Dendritic cell treated with granulocyte-macrophage colony-stimulating factor and Interleukin-4, amounts not matched to agents 40 ng/mL and 50 ng/mL, for 4 days (primary cell): ENCODE data around the gene HSPB7.
"Not testable (repeated sequence)": the region's sequence is repeated elsewhere in the genome, so short reads cannot be mapped to it uniquely, and the experiment has no call there.

Experiments
- H3K27ac Mint-ChIP-seq: one replicate; pipeline ENCODE4 v1.8.0; 2022; ENCODE audit warnings: mild to moderate bottlenecking, mixed read lengths
- H3K27me3 Mint-ChIP-seq: one replicate; pipeline ENCODE4 v1.8.0; 2022; ENCODE audit warnings: mild to moderate bottlenecking, mixed read lengths
- H3K36me3 Mint-ChIP-seq: one replicate; pipeline ENCODE4 v1.8.0; 2022; ENCODE audit warnings: low read depth, mixed read lengths
- H3K4me1 Mint-ChIP-seq: one replicate; pipeline ENCODE4 v1.8.0; 2022; ENCODE audit warnings: low read depth, mixed read lengths
- H3K4me3 Mint-ChIP-seq: one replicate; pipeline ENCODE4 v1.8.0; 2022; ENCODE audit warnings: mild to moderate bottlenecking, moderate library complexity, mixed read lengths
- H3K9me3 Mint-ChIP-seq: one replicate; pipeline ENCODE4 v1.8.0; 2022; ENCODE audit warnings: mixed read lengths
- intact Hi-C: fragments of 100-400 bp; cut with micrococcal nuclease; formaldehyde crosslinking; loops from one replicate; pipeline ENCODE4 v1.15.0; 2022

HSPB7 gene

DNA sequence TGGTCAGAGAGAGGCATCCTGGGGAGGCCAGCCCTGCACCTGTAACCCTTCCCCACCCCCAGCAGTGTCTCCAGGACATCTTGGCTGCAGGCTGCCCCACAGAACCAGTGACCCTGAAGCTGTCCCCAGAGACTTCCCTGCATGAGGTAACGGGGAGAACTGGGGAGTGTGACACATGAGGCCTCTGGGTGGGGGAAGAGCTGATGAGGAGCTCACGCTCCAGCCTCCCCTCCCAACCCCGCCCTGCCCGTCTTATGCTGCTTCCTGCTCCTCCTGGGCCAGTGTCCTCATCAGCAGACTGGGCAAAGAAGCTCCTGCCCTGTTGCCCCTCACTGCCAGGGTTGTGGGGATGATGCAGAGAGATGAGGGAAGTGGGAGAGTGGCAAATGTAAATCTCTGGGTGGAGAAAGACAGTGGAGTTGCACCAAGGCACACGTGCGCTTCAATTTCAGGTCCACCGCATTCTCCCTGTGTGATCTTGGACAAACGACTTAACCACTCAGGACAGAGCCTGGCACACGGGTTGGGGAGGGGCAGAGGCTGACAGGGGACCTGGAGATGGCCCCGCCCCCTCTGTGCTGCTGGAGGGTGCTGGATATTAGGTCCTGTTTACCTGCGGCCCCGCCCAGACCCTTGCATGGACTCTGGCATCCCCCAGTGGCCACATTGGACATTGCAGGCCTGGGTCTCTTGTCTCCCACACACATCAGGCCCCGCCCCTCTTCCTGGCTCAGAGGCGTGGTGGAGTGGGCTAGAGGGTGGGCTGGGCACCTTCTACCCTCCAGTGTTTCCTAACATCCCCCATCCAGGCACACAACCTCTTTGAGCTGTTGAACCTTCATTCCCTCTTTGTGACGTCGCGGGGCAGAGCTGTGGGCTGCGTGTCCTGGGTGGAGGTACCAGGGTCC is 38.0 kb upstream of the HSPB7 start:
- H3K4me3 Mint-ChIP-seq = no peak overlapping the region
- peaks cover 8% of the 10 kb centered on the region for H3K27me3 Mint-ChIP-seq
- intact Hi-C loops = loop anchor here (1.0 kb wide), 1 partner anchor 47 kb away; no protein-coding TSS in a partner anchor
- no peaks in the 10 kb centered on the region for H3K9me3 Mint-ChIP-seq
- no peak overlapping the region for H3K27ac Mint-ChIP-seq
- peaks cover 8% of the 10 kb centered on the region for H3K4me1 Mint-ChIP-seq
- no peaks in the 10 kb centered on the region for H3K36me3 Mint-ChIP-seq

- Mint-ChIP-seq H3K27ac (no peak overlapping the region), H3K9me3 (no peaks in the 10 kb centered on the region), H3K36me3 (no peaks in the 10 kb centered on the region), H3K4me3 (no peak overlapping the region), H3K4me1 (peaks cover 8% of the 10 kb centered on the region), H3K27me3 (peaks cover 12% of the 10 kb centered on the region)
- intact Hi-C loops = no loop called here
These were observed 37.0 kb upstream of the HSPB7 start for GRCh38 chr1:16054598-16055540.

- Mint-ChIP-seq H3K27ac (no peak overlapping the region), H3K4me1 (peaks cover 9% of the 10 kb centered on the region), H3K36me3 (no peaks in the 10 kb centered on the region), H3K9me3 (no peaks in the 10 kb centered on the region), H3K27me3 (peaks cover 22% of the 10 kb centered on the region), H3K4me3 (no peak overlapping the region)
- intact Hi-C loops = no loop called here
These were observed 36.1 kb upstream of the HSPB7 start for GRCh38 chr1:16053781-16054502.

DNA sequence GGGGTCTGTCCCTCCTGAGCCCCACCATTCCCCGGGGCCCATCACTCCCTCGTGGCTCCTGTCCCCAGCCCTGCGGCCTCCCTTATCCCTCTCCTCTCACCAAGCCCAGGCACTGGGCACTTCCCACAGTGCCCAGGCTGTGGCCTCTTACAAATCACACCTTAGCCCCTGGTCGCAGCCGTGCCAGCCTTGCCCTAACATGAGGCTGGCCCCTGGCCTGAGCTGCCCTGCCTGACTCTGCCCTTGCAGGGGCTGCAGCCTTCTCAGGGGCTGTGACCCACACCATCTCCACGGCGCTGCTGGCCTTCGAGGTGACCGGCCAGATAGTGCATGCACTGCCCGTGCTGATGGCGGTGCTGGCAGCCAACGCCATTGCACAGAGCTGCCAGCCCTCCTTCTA is 34.1 kb upstream of the HSPB7 start:
- H3K36me3 Mint-ChIP-seq, H3K9me3 Mint-ChIP-seq, intact Hi-C loops, H3K27ac Mint-ChIP-seq, H3K4me3 Mint-ChIP-seq: not testable (repeated sequence)
- peaks cover 30% of the 10 kb centered on the region for H3K27me3 Mint-ChIP-seq
- peaks cover 14% of the 10 kb centered on the region for H3K4me1 Mint-ChIP-seq

DNA sequence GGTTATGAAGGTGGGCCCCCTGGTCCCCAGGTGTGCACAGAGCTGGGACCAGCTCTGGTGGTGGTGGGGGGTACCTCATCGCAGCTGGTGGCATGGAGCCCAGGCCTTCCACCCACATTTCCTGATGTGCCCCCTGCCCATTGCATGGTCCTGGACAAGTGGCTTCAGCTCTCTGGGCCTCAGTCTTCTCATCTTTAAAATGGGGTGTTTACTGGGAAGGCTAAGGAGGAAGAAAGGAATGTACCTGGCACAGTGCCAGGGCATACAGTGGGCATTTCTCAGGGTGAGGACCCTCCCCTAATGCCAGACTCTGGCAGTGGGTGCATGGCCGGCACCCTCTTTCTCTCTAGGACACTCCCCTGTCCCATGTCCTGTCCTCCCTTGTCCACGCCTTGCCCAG is 33.2 kb upstream of the HSPB7 start:
- intact Hi-C loops = no loop called here
- H3K27me3 Mint-ChIP-seq = peaks cover 35% of the 10 kb centered on the region
- no peaks in the 10 kb centered on the region for H3K9me3 Mint-ChIP-seq
- no peak overlapping the region for H3K27ac Mint-ChIP-seq
- peaks cover 11% of the 10 kb centered on the region for H3K4me1 Mint-ChIP-seq
- no peaks in the 10 kb centered on the region for H3K36me3 Mint-ChIP-seq
- H3K4me3 Mint-ChIP-seq = no peak overlapping the region

GRCh38 chr1:16050328-16050727 is 32.5 kb upstream of the HSPB7 start:
- no peak overlapping the region for H3K27ac Mint-ChIP-seq

DNA sequence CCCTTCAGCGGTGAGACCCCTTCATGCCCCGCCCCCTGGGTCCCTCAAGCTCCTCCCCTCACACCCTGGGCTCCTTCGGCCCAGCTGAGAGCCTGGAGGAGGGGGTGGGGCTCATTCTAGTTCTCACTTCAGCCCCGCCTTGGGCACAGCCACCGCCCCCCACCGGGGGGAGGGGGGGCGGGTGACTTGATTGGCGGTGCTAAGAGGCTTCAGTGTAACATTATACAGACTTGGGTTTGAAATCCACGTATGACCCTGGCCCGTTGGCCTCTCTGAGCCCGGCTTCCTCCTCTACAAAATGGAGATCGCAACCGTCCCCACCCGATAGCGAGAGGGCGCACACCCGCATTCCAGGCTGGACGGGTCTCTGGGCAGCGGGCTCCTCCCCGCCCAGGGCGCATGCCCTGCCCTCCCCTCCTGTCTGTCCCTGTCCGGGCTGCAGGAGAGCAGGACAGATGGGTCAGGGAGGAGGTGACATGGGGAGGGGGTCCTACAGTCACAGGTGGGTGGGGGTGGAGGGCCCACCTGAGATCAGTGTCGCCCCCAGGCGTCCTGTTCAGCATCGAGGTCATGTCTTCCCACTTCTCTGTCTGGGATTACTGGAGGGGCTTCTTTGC is 30.8 kb upstream of the HSPB7 start:
- H3K4me3 Mint-ChIP-seq = peak overlapping the region; percentile 56
- intact Hi-C loops = no loop called here
- H3K9me3 Mint-ChIP-seq = no peaks in the 10 kb centered on the region
- H3K36me3 Mint-ChIP-seq = no peaks in the 10 kb centered on the region
- peaks cover 35% of the 10 kb centered on the region for H3K27me3 Mint-ChIP-seq
- H3K4me1 Mint-ChIP-seq = peaks cover 10% of the 10 kb centered on the region
- peak overlapping the region; percentile 33 for H3K27ac Mint-ChIP-seq

More at GRCh38 chr1:16050328-16050727, 32.5 kb upstream of the HSPB7 start:
- Mint-ChIP-seq H3K27me3 (peaks cover 35% of the 10 kb centered on the region), H3K36me3 (no peaks in the 10 kb centered on the region), H3K9me3 (no peaks in the 10 kb centered on the region), H3K4me3 (no peak overlapping the region), H3K4me1 (peaks cover 10% of the 10 kb centered on the region)
- intact Hi-C loops = no loop called here

- intact Hi-C loops = no loop called here
- no peak overlapping the region for H3K27ac Mint-ChIP-seq
- H3K27me3 Mint-ChIP-seq = peaks cover 40% of the 10 kb centered on the region
- no peaks in the 10 kb centered on the region for H3K36me3 Mint-ChIP-seq
- no peaks in the 10 kb centered on the region for H3K9me3 Mint-ChIP-seq
- H3K4me3 Mint-ChIP-seq = no peak overlapping the region
- H3K4me1 Mint-ChIP-seq = peaks cover 10% of the 10 kb centered on the region
These were observed 30.1 kb upstream of the HSPB7 start for GRCh38 chr1:16047791-16048475.

DNA sequence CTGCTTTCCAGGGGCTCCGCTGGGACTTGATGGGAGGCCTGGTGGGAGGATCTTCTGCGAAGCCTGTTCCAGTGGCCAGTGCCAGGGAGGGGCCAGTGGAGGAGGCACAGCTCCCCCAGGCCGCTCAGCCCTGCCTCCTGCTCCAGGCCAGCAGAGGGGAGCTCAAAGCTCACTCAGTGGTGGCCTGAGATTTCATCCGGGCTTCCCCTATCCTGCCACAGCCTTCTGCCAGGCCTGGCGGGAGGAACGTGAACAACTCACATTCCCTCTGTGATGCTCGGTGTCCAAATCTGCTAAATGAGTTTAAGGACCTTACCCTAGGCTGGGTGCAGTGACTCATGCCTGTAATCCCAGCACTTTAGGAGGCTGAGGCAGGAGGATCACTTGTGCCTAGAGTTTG is 29.0 kb upstream of the HSPB7 start:
- Mint-ChIP-seq H3K9me3 (no peaks in the 10 kb centered on the region), H3K27ac (no peak overlapping the region), H3K27me3 (peaks cover 37% of the 10 kb centered on the region), H3K4me1 (peaks cover 10% of the 10 kb centered on the region), H3K36me3 (no peaks in the 10 kb centered on the region), H3K4me3 (no peak overlapping the region)
- intact Hi-C loops = no loop called here

DNA sequence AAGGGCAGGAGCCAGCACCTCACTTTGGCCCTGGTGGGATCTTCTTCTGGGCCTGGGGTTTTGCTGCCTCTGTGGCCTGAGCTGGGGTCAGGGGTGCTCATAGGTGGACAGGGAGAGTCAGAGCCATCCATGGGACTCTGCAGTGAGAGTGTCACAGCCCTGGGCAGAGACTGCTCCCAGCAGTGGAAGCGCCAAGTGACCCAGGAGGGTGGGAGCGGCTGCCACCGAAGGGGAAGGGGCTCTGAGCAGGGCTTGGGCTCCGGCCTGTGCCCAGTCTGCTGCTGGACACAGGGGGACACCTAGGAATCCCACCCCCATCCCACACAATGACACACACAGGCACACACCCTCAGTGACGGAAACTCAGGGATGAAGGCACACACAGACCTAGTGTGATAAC is 26.1 kb upstream of the HSPB7 start:
- intact Hi-C loops = no loop called here
- no peaks in the 10 kb centered on the region for H3K36me3 Mint-ChIP-seq
- H3K27me3 Mint-ChIP-seq = peaks cover 25% of the 10 kb centered on the region
- H3K4me1 Mint-ChIP-seq = peaks cover 9% of the 10 kb centered on the region
- no peak overlapping the region for H3K27ac Mint-ChIP-seq
- H3K9me3 Mint-ChIP-seq = no peaks in the 10 kb centered on the region
- H3K4me3 Mint-ChIP-seq = no peak overlapping the region

DNA sequence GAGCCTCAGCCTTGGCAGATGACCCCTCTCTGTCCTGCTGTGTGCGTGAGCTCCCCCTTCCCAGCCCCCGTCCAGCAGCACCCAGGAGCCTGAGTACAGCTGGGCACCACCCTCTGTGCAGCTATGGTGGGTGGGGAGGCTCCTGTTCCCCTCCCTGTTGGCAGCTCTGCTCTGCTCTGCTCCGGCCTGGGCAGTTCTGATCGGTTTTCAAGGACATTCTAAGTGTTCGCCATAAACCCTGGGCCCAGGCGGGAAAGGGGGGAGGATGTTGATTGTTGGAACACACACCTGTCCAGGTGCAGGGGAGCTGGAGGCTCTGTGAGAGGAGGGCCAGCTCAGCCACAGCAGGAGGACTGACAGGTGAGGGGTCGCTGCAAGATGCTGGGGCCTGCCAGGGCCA is 25.7 kb upstream of the HSPB7 start, which contains the start of gene CLCNKB:
Gene CLCNKB, plus strand, starts transcription at position 262 of the 400 bp plus-strand sequence. CDS start 711 bp downstream, outside the sequence.
- peaks cover 5% of the 10 kb centered on the region for H3K4me1 Mint-ChIP-seq
- H3K36me3 Mint-ChIP-seq = no peaks in the 10 kb centered on the region
- H3K9me3 Mint-ChIP-seq = no peaks in the 10 kb centered on the region
- intact Hi-C loops = no loop called here
- peaks cover 20% of the 10 kb centered on the region for H3K27me3 Mint-ChIP-seq
- no peak within 1 kb of the TSS for H3K4me3 Mint-ChIP-seq
- H3K27ac Mint-ChIP-seq = no peak within 1 kb of the TSS

DNA sequence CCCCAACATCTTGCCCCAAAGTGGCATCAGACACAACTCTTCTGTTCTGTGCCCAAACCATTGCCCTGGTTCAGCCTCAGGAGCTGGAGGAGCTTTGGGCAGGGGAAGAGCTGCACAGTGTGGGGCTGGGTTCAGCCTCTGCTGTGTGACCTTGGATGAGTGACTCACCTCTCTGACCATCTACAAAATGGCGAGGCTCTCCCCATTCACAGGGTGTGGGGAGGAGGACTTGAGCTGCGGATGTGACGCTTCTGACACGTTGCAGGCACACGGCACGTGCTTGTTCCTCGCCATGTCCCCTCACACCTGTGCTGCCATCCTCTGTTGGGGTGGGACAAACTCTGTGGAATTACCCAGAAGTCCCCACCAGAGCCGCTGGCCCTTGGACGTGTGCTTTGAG is 24.8 kb upstream of the HSPB7 start:
- H3K4me3 Mint-ChIP-seq, H3K36me3 Mint-ChIP-seq, H3K4me1 Mint-ChIP-seq, H3K27ac Mint-ChIP-seq, intact Hi-C loops, H3K9me3 Mint-ChIP-seq: not testable (repeated sequence)
- H3K27me3 Mint-ChIP-seq = peaks cover 15% of the 10 kb centered on the region

DNA sequence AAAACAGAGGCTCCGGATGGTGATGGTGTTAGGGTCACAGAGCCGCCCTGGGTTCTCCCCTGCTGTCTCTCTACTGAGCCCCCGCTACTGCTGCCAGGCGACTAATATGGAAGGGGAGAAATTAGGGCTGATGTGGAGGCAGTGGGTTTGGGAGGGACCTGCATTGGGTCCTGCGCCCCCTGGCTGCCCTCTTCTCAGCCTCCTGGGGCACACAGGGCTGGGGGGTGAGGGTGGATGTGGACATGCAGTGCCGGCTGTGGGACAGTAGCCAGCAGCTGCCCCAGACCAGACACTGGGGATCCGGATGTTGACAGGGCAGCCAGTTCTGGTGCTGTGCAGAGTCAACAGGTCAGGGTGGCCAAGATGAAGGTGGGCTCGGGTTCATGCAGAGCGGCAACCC is 24.3 kb upstream of the HSPB7 start:
- intact Hi-C loops = no loop called here
- Mint-ChIP-seq H3K27me3 (peaks cover 18% of the 10 kb centered on the region), H3K36me3 (no peaks in the 10 kb centered on the region), H3K4me1 (peaks cover 4% of the 10 kb centered on the region), H3K27ac (no peak overlapping the region), H3K9me3 (no peaks in the 10 kb centered on the region), H3K4me3 (no peak overlapping the region)
